NCI-H187 (cell line): Measurements from ENCODE around the gene MAP2K2.

Source experiments
- DNase-seq, 2 experiments: peaks; one replicate each; lab custom pipeline; 2025; lab: John Stamatoyannopoulos, UW

The MAP2K2 gene

GRCh38 chr19:4077800-4078684 lies 45.9 kb downstream of the MAP2K2 start:
- no peak for DNase-seq

- DNase-seq = no peak
Observed at GRCh38 chr19:4077007-4077374, 46.9 kb downstream of the MAP2K2 start.

DNA sequence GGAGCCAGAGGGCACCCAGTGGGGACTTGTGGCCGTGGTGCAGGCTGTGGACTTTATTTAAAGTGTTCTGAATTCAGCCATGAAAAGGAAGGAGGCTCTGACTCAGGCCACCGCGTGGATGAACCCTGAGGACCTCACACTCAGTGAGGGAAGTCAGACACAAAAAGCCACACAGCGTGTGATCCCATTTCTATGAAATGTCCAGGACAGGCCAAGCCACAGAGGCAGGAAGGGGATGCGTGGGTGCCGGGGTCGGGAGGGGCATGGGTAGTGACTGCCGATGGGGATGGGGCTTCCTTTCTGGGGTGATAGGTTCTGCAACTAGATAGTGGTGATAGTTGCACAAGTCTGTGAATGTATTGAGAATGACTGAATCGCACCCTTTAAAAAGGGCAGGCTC lies 48.5 kb downstream of the MAP2K2 start:
- DNase-seq = no peak

DNA sequence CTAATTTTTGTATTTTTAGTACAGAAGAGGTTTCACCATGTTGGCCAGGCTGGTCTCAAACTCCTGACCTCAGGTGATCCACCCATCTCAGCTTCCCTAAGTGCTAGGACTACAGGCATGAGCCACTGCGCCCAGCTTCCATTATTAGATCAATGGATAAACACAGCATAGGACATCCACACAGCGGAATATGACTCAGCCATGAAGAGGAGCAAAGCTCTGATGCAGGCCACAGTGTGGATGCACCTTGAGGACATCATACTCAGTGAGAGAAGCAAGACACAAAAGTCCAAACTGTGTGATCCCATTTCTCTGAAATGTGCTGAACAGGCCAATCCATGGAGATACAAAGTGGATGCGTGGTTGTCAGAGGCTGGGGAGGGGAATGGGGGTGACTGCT lies 52.3 kb downstream of the MAP2K2 start:
- DNase-seq = no peak

GRCh38 chr19:4069331-4069959 lies 54.5 kb downstream of the MAP2K2 start:
- DNase-seq = no peak

DNA sequence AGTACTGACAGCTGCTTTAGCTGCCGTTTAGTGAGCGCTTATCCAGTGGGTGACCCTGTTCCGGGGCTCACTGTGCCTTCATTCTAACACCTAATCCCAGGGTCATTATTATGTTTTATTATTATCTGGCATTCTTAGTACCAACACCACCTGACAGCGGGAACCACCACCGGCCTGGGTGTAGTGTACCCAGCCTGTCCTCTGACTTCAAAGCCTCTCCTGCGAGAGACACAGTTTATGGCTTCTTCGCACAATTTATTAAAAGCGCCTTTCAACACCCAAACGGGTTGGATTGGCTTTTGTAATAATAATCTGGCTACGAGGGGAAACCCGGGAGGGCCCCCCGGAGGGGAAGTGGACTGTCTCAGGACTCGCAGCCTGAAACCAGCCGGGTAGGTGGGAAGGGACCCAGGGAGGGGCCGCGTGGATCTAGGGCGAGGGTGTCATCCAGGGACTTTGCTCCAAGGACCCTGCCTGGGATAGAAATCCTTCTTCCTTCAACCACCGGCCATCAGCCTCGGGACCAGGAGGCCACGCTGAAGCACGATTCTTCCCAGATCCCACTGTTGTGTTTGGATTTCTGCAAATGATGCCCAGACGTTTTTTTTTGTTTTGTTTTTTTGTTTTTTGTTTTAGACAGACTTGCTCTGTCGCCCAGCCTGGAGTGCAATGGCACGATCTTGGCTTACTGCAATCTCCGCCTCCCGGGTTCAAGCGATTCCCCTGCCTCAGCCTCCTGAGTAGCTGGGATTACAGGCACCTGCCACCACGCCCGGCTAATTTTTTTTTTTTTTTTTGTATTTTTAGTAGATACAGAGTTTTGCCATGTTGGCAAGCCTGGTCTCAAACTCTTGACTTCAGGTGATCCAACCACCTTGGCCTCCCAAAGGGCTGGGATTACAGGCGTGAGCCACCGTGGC lies 55.6 kb downstream of the MAP2K2 start:
- no peak for DNase-seq

DNA sequence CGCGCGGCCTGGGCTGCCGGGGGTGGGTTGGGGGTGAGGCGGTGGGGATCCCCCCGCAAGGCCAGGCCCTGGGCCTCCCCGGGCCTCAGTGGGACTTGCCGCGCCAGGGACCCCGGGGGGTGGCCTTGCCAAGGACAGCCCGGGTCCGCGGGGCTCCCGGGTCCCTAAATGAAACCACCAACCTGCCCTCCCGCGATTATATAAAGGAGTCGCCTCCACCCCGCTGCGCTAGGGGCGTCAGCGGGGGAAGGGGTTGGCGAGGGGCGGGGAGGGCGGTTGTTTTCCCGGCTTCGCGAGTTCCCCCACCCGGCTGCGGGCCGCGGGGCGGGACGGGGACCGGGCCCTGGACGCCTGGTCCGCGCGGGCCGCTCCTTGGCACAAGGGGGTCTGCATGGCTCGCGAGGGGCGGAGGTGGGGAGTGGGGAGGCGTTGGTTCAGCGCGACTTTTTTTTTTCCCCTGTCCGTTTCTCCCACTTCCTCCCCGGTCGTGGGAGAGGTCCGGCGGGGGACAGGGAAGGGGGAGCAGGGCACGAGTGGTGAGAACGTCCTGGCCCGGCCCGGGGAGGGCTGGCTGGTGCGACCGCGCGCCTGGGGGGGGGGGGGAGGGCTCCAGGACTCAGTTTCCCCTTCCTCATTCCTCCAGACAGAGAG lies 56.4 kb downstream of the MAP2K2 start:
- DNase-seq = no peak

GRCh38 chr19:4066682-4067395 lies 57.1 kb downstream of the MAP2K2 start, which contains the start of gene ZBTB7A:
TSS of gene ZBTB7A (minus strand) at chr19:4066899. CDS start at chr19:4055232, 11,667 bp downstream.
- peak in 1 of 2 experiments; percentile 52 for DNase-seq

GRCh38 chr19:4066176-4066606 lies 57.7 kb downstream of the MAP2K2 start:
- DNase-seq = no peak

GRCh38 chr19:4065430-4066175 lies 58.3 kb downstream of the MAP2K2 start:
- DNase-seq = peak; percentile 80 to 96

- DNase-seq = no peak
Observed at GRCh38 chr19:4064496-4065260, 59.2 kb downstream of the MAP2K2 start.

- DNase-seq = no peak
Observed at GRCh38 chr19:4064149-4064495, 59.8 kb downstream of the MAP2K2 start.

DNA sequence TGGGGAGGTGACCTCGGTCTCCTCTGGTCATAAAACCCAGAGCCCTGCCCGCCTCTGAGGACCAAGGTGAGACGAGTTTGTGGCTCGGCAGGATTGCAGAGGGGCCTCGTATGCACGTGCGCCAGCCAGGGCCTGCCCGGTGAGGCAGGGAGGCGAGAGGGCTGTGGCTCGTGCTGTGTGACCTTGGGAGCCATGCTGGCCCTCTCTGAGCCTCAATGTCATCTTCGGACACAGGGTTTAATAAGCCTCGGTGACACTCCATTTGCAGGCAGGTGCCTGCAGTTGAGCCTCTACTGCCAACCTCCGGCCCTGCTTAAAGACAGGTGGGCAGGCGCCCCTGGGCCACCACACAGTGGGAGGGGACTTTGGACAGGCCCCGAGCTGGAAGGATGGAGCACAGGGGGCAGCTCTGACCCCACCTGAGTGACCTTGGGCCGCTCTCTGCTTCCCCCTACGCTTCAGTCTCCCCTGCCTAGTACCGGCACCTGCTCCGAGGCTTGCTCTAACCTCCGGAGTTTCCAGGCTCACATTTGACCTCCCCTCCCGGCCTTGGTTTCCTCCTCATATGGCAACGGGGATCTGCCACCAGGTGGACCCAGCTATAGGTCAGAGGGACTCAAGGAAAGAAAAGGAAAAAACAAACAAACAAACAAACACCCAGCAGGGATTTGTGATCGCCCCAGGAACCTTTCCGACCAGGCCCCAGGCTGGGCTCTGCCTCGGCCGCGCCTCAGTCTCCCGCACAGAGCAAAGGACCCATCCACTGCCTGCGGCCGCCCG lies 60.4 kb downstream of the MAP2K2 start:
- no peak for DNase-seq

DNA sequence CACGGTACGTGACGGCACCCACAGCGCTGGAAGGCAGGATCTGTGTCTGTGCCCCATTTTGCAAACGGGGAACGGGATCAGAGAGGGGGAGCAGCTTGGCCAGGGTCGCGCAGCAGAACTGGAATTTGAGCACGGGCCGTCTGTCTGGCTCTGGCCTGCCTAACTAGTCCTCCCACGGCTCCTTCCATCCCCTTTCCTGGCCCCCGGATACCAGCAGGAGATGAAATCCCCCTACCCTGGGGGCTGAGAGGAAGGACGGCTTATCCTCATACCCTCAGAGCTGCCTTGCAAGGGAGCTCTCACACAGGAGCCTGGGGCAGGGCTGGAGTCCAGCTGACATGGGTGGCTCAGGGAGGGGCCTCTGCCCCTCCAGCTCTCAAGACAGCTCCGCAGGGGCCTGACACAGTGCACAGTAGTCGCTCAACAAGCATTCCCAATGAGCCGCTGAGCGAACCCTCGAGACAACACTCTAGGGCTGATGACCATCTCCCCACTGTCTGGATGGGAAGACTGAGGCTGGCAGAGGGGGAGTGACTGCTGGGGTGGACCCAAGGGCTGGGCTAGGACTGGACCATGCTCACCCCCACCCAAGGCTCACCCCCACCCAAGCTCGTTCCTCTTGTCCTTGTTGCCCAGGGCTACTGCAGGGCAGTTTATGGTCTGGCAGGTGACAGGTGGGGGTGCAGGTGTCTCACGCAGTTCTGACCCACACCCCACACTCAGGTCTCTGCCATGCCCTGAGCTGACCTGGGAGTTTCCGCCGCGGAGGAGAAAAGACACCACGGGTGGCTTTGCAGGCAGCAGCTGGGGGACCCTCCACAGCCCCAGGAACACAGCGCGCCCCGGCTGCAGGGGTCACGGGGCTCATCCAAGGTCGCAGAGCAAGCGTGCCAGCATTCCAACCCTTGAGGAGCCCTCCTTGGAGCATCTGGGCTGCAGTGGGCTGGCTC lies 61.2 kb downstream of the MAP2K2 start:
- DNase-seq = no peak

- DNase-seq = peak in 1 of 2 experiments; percentile 57
Observed at GRCh38 chr19:4061683-4062418, 62.1 kb downstream of the MAP2K2 start.

- no peak for DNase-seq
Observed at GRCh38 chr19:4061178-4061682, 62.7 kb downstream of the MAP2K2 start.
